ENCODE results near the gene NRCAM. TPM values are rescaled to one million over a fixed set of nuclear protein-coding genes. Genes with fewer than 3 reads are reported as not detected.

Gene NRCAM
- total and polyA plus RNA-seq, 4 donors: 0.17 to 3.2 (median 0.64) TPM

DNA sequence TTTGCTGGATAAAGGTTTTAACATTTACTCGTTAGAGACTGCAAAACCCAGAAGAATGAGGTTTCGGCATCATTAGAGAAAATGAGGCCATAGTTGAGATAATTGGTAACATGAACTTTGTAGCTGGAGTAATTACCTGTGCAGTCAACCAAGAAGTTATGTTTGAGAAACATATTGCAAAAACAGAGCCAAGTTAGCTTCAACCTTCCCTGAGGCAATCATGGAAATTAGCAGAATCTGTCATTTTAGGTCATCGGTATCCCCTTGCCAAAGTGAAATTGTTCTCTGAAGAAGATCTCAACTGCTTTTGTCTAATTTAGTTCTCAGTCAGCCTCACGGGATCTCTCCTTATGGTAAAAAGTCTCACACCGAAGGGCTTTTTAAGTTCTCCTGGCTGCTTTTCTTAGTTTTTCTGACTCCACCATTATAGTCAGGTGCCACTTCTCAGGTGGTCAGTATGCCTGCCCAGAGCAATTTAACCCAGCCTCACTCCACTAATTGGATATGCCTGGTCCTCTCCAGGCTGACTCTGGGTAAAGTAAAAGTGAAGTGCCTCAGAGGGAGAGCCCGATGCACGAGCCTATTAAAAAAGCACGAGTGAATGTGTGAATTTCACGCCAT is 52.5 kb downstream of the NRCAM start:
- no peak overlapping the region for H3K9ac ChIP-seq (ENCODE audit: low read depth in 1 of 2, low read length in 2 of 2)
- H3K4me3 ChIP-seq (ENCODE audit: low read depth in 1 of 3, low read length in 3 of 3): no peak overlapping the region
- no peaks in the 10 kb centered on the region for H3K9me3 ChIP-seq (ENCODE audit: control insufficient read depth in 4 of 4, low read length in 3 of 4)
- WGBS: 93% methylated on average over 9 of the region's 9 CpGs
- no peak for DNase-seq (ENCODE audit: low spot score)
- no peaks in the 10 kb centered on the region for H3K36me3 ChIP-seq (ENCODE audit: control insufficient read depth in 4 of 4, insufficient read depth in 3 of 4, low read depth in 1 of 4, low read length in 3 of 4)
- peaks cover 0 to 7% (median 3%) of the 10 kb centered on the region in 4 donors for H3K4me1 ChIP-seq (ENCODE audit: control insufficient read depth in 4 of 4, insufficient read depth in 4 of 4, low read length in 3 of 4)
- H3K27me3 ChIP-seq (ENCODE audit: control insufficient read depth in 4 of 4, insufficient read depth in 4 of 4, low read length in 3 of 4): no peaks in the 10 kb centered on the region
- H3K27ac ChIP-seq (ENCODE audit: low read depth in 1 of 2, low read length in 2 of 2): no peak overlapping the region
- no peak for TF ChIP-seq CTCF (IDR thresholded peaks at IDR 0.05; ENCODE audit: low read depth, low read length, missing input control)
- TF ChIP-seq RXRA (IDR thresholded peaks at IDR 0.05): no peak
- TF ChIP-seq GABPA (IDR thresholded peaks at IDR 0.05 in 1 of 2, conservative IDR thresholded peaks at IDR 0.05 in 1 of 2): no peak
- TF ChIP-seq HNF4G (IDR thresholded peaks at IDR 0.05): no peak
- no peak for TF ChIP-seq HNF4A (conservative IDR thresholded peaks at IDR 0.05)
- no peak for TF ChIP-seq FOXA2 (IDR thresholded peaks at IDR 0.05)
- TF ChIP-seq NR2F2 (IDR thresholded peaks at IDR 0.05): no peak
- TF ChIP-seq, protein P1, sequence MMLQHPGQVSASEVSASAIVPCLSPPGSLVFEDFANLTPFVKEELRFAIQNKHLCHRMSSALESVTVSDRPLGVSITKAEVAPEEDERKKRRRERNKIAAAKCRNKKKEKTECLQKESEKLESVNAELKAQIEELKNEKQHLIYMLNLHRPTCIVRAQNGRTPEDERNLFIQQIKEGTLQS (IDR thresholded peaks at IDR 0.05): no peak
- no peak for TF ChIP-seq REST (IDR thresholded peaks at IDR 0.05)
- TF ChIP-seq TAF1 (conservative IDR thresholded peaks at IDR 0.05): no peak
- TF ChIP-seq FOXA1 (IDR thresholded peaks at IDR 0.05): no peak
- TF ChIP-seq, protein P2, sequence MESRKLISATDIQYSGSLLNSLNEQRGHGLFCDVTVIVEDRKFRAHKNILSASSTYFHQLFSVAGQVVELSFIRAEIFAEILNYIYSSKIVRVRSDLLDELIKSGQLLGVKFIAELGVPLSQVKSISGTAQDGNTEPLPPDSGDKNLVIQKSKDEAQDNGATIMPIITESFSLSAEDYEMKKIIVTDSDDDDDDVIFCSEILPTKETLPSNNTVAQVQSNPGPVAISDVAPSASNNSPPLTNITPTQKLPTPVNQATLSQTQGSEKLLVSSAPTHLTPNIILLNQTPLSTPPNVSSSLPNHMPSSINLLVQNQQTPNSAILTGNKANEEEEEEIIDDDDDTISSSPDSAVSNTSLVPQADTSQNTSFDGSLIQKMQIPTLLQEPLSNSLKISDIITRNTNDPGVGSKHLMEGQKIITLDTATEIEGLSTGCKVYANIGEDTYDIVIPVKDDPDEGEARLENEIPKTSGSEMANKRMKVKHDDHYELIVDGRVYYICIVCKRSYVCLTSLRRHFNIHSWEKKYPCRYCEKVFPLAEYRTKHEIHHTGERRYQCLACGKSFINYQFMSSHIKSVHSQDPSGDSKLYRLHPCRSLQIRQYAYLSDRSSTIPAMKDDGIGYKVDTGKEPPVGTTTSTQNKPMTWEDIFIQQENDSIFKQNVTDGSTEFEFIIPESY (IDR thresholded peaks at IDR 0.05): no peak
- no peak for TF ChIP-seq JUND (IDR thresholded peaks at IDR 0.05)

DNA sequence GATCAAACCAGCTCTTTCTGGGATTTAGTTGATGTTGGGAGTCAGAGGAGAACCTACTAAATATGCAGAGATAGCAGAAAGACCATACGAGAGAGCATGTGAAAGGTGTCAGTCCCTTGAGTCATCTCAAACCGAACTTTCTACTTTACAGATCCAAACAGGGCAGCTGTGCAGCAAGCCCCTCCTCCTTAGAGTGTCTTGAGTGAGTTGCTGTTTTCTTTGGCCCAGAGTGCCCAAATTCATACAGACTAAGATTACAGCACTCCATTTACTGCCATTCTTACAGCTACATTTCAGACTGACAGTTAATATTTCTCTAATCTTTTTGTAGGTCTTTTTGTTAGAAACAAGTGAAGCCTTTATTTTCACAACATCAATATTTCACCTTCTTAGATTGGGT is 53.4 kb downstream of the NRCAM start:
- 69% methylated on average over 2 of the region's 2 CpGs for WGBS
- H3K9me3 ChIP-seq (ENCODE audit: control insufficient read depth in 4 of 4, low read length in 3 of 4): no peaks in the 10 kb centered on the region
- H3K4me1 ChIP-seq (ENCODE audit: control insufficient read depth in 4 of 4, insufficient read depth in 4 of 4, low read length in 3 of 4): peaks cover 0 to 6% (median 3%) of the 10 kb centered on the region in 4 donors
- no peak overlapping the region for H3K27ac ChIP-seq (ENCODE audit: low read depth in 1 of 2, low read length in 2 of 2)
- no peaks in the 10 kb centered on the region for H3K36me3 ChIP-seq (ENCODE audit: control insufficient read depth in 4 of 4, insufficient read depth in 3 of 4, low read depth in 1 of 4, low read length in 3 of 4)
- H3K27me3 ChIP-seq (ENCODE audit: control insufficient read depth in 4 of 4, insufficient read depth in 4 of 4, low read length in 3 of 4): no peaks in the 10 kb centered on the region
- H3K9ac ChIP-seq (ENCODE audit: low read depth in 1 of 2, low read length in 2 of 2): no peak overlapping the region
- no peak overlapping the region for H3K4me3 ChIP-seq (ENCODE audit: low read depth in 1 of 3, low read length in 3 of 3)
- DNase-seq (ENCODE audit: low spot score): no peak
- TF ChIP-seq REST (IDR thresholded peaks at IDR 0.05) (no peak), NR2F2 (IDR thresholded peaks at IDR 0.05) (no peak), RXRA (IDR thresholded peaks at IDR 0.05) (no peak), HNF4A (conservative IDR thresholded peaks at IDR 0.05) (no peak), SP1 (IDR thresholded peaks at IDR 0.05) (no peak), EGR1 (IDR thresholded peaks at IDR 0.05; ENCODE audit: low read depth in 2 of 2) (no peak), CTCF (IDR thresholded peaks at IDR 0.05; ENCODE audit: low read depth, low read length, missing input control) (no peak), FOXA1 (IDR thresholded peaks at IDR 0.05) (no peak), FOXA2 (IDR thresholded peaks at IDR 0.05) (no peak), YY1 (IDR thresholded peaks at IDR 0.05) (no peak)
- TF ChIP-seq, protein P1 (IDR thresholded peaks at IDR 0.05): no peak
- TF ChIP-seq, protein P3, sequence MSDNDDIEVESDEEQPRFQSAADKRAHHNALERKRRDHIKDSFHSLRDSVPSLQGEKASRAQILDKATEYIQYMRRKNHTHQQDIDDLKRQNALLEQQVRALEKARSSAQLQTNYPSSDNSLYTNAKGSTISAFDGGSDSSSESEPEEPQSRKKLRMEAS (IDR thresholded peaks at IDR 0.05): no peak

All from liver (tissue), 9 donors.